ENCODE data around the gene GALT.

The GALT gene

GRCh38 chr9:34685591-34685990 lies 39.1 kb downstream of the GALT start:
- ChIA-PET POLR2A (ENCODE audit: low non-redundant PET) (no interaction called here), CTCF (interaction anchor here (1.3 kb wide), 1 partner anchor 16 kb away, joined by 4 read pairs; no protein-coding TSS in a partner anchor)
- no peak for TF ChIP-seq CTCF (conservative IDR thresholded peaks at IDR 0.05; ENCODE audit: low read depth)
- DNase-seq (ENCODE audit: low spot score): no peak
- H3K27ac ChIP-seq: no peak overlapping the region

- CTCF ChIA-PET: interaction anchor here (0.5 to 1.3 kb wide), 3 partner anchors 15 to 74 kb away, joined by 3 to 4 read pairs (median 3); no protein-coding TSS in a partner anchor
- POLR2A ChIA-PET (ENCODE audit: low non-redundant PET): no interaction called here
- DNase-seq (ENCODE audit: low spot score): no peak
- TF ChIP-seq CTCF (conservative IDR thresholded peaks at IDR 0.05; ENCODE audit: low read depth): no peak
- no peak overlapping the region for H3K27ac ChIP-seq
Measured at GRCh38 chr9:34686231-34686630, 39.8 kb downstream of the GALT start.

- H3K27ac ChIP-seq: no peak overlapping the region
- ChIA-PET CTCF (interaction anchor here (0.5 to 1.3 kb wide), 3 partner anchors 14 to 74 kb away, joined by 3 to 4 read pairs (median 3); no protein-coding TSS in a partner anchor), POLR2A (ENCODE audit: low non-redundant PET) (no interaction called here)
- no peak for DNase-seq (ENCODE audit: low spot score)
- no peak for TF ChIP-seq CTCF (conservative IDR thresholded peaks at IDR 0.05; ENCODE audit: low read depth)
Measured at GRCh38 chr9:34686732-34687131, 40.3 kb downstream of the GALT start.

GRCh38 chr9:34687276-34688030 lies 41.0 kb downstream of the GALT start:
- TF ChIP-seq CTCF (conservative IDR thresholded peaks at IDR 0.05; ENCODE audit: low read depth): no peak
- DNase-seq (ENCODE audit: low spot score): no peak
- ChIA-PET POLR2A (ENCODE audit: low non-redundant PET) (no interaction called here), CTCF (interaction anchor here (0.6 kb wide), 2 partner anchors 958 to 1351 kb away, joined by 3 read pairs; no protein-coding TSS in a partner anchor)
- H3K27ac ChIP-seq: no peak overlapping the region

- ChIA-PET POLR2A (ENCODE audit: low non-redundant PET) (no interaction called here), CTCF (no interaction called here)
- no peak for TF ChIP-seq CTCF (conservative IDR thresholded peaks at IDR 0.05; ENCODE audit: low read depth)
- H3K27ac ChIP-seq: no peak overlapping the region
- no peak for DNase-seq (ENCODE audit: low spot score)
Measured at GRCh38 chr9:34688329-34689115, 42.0 kb downstream of the GALT start.

- TF ChIP-seq CTCF (conservative IDR thresholded peaks at IDR 0.05; ENCODE audit: low read depth): no peak
- ChIA-PET CTCF (no interaction called here), POLR2A (ENCODE audit: low non-redundant PET) (no interaction called here)
- no peak for DNase-seq (ENCODE audit: low spot score)
- H3K27ac ChIP-seq: no peak overlapping the region
Measured at GRCh38 chr9:34689116-34689470, 42.6 kb downstream of the GALT start.

Measured in RWPE1 (cell line).